ENCODE data around the gene SLK.
A peak's percentile ranks its signal among the peaks of the same experiment; 100 is the strongest.

SLK gene

DNA sequence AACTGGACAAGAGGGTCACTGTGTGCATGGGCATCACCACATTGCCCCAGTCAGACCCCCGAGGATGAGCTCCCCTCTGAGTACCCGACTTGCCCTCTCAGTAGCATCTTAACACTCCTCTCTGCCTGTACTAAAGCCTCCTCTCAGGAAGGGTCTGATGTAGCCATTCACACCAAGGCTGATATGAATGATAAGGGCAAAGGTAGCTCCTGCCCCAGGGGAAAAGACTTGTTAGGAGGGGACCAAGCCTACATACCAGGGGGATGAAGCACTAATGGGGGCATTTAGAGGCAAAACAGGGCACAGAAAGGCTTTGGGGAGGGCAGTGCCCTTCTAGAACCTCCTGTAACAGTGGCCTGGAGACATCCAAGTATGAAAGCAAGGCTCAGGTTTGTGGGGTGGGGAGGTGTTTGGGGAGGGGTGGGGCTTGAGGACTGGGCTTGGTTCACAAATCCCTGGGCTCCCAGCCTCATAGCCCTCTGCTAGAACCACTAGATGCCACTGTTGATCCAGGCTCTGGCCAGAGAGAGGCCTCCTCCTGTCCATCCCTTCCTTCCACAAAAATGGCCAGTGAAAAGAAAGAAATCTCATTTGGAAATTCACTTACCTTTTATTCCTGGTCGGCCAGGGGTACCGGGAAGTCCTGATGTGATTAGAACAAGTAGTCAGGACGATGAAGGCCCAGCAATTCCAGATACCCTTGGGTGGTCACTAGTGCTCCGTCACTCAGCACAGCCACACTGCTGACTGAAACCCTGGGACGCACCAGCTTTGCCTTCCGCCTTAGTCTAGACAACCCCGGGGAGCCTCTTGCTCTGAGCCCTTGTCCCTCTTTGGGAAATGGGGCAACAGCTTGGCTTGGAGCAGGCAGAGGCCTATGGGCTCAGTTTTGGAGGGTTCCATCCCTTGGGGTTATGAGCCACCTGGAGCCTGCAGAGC lies 78.5 kb downstream of the SLK start:
- Histone ChIP-seq H3K27me3 (ENCODE audit: control insufficient read depth, insufficient read depth, low read length) (no peaks in the 10 kb centered on the region), H3K4me2 (ENCODE audit: low read length) (no peak overlapping the region), H3K27ac (no peak overlapping the region), H3K36me3 (ENCODE audit: control insufficient read depth, insufficient read depth, low read length) (no peaks in the 10 kb centered on the region), H3K4me1 (peaks cover 2% of the 10 kb centered on the region), H3K9me3 (ENCODE audit: control insufficient read depth, low read length) (no peaks in the 10 kb centered on the region), H3K4me3 (ENCODE audit: low read depth, low read length) (no peak overlapping the region), H3K9ac (no peak overlapping the region), H3K79me2 (no peaks in the 10 kb centered on the region), H2AFZ (no peak overlapping the region)
- TF ChIP-seq CTCF (IDR thresholded peaks at IDR 0.05), result peak; percentile 72

DNA sequence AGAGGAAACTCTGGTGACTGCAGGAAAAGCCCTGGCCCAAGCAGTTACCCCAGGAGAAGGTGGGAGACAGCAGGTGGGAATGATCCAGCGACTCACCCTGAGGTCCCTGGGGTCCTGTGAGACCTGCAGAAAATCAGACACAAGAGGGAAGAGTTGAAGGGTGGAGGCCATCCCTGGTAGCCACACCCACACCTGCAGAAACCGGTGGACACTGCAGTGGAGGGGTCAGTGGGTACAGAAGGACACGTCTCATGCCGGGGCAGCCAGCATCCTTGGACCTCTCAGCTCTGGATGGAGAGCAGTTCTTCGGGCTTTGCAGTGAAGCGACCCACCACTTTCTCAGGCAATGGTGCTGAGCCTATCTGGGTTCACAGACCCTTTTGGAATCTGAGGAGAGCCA lies 79.7 kb downstream of the SLK start:
- no peaks in the 10 kb centered on the region for H3K36me3 ChIP-seq (ENCODE audit: control insufficient read depth, insufficient read depth, low read length)
- no peak overlapping the region for H3K27ac ChIP-seq
- no peak overlapping the region for H3K4me2 ChIP-seq (ENCODE audit: low read length)
- H3K9me3 ChIP-seq (ENCODE audit: control insufficient read depth, low read length), result no peaks in the 10 kb centered on the region
- peaks cover 2% of the 10 kb centered on the region for H3K4me1 ChIP-seq
- no peak overlapping the region for H3K9ac ChIP-seq
- no peaks in the 10 kb centered on the region for H3K27me3 ChIP-seq (ENCODE audit: control insufficient read depth, insufficient read depth, low read length)
- H2AFZ ChIP-seq, result no peak overlapping the region
- H3K4me3 ChIP-seq (ENCODE audit: low read depth, low read length), result no peak overlapping the region
- no peak for TF ChIP-seq CTCF (IDR thresholded peaks at IDR 0.05)
- no peaks in the 10 kb centered on the region for H3K79me2 ChIP-seq

DNA sequence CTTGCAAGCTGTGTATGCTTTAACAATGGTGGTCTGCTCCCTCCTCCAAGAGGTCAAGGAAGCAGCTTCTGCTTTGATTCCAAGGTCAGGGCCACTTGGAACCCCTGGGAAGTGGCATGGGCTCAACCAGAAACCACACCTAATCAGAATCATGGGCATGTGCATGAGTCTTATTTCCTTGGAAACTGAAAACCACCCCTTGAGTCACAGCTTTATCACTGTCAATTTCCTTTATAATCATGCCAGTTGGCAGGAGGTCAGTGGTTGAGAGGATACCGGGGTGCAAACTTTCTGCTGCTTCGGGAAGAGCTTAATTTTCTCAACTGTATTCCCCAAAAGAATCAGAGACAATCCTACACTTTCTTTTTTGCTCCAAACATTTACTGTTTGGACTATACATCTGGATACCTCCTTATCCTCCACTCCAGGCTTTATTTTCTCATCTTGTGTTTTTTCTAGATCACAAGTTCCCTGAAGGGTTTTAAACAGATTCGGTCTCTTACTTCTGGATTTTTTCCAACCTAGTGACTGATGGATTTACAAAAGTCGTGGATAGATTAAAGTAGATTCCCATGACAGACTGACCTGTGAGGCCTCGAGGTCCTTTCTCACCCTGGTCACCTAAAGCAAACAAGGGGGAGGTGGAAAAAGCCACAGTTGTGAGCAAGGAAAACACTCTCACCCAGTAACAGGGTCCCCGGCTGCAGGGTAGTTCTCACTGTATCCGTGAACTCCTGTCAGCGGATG lies 82.7 kb downstream of the SLK start:
- Histone ChIP-seq H3K27ac (no peak overlapping the region), H2AFZ (no peak overlapping the region), H3K4me3 (ENCODE audit: low read depth, low read length) (no peak overlapping the region), H3K9me3 (ENCODE audit: control insufficient read depth, low read length) (no peaks in the 10 kb centered on the region), H3K36me3 (ENCODE audit: control insufficient read depth, insufficient read depth, low read length) (no peaks in the 10 kb centered on the region), H3K4me1 (peaks cover 2% of the 10 kb centered on the region), H3K4me2 (ENCODE audit: low read length) (no peak overlapping the region), H3K27me3 (ENCODE audit: control insufficient read depth, insufficient read depth, low read length) (no peaks in the 10 kb centered on the region), H3K79me2 (no peaks in the 10 kb centered on the region), H3K9ac (no peak overlapping the region)
- no peak for TF ChIP-seq CTCF (IDR thresholded peaks at IDR 0.05)

DNA sequence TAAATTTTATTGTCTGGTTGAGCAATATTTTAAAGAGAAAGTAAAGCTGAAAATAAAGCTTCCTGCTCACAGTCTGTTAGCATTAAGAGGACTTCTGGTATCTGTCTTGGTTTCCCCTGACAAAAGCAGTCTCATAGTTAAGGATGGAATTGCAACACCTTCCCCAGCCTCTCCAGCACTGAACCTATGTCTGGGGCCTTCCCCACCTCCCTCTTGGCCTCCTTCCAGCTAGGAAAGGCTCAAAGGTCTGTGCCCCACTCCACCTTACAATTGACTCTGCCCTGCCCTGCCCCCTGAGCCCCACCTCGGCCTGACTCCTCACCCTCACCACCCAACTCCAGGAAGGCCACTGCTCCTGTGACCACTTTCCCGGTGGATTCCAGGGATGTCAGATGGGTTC lies 85.5 kb downstream of the SLK start:
- H3K27ac ChIP-seq, result no peak overlapping the region
- no peaks in the 10 kb centered on the region for H3K9me3 ChIP-seq (ENCODE audit: control insufficient read depth, low read length)
- no peak overlapping the region for H2AFZ ChIP-seq
- no peak overlapping the region for H3K4me3 ChIP-seq (ENCODE audit: low read depth, low read length)
- peaks cover 2% of the 10 kb centered on the region for H3K4me1 ChIP-seq
- no peak overlapping the region for H3K9ac ChIP-seq
- H3K79me2 ChIP-seq, result no peaks in the 10 kb centered on the region
- TF ChIP-seq CTCF (IDR thresholded peaks at IDR 0.05), result no peak
- H3K4me2 ChIP-seq (ENCODE audit: low read length), result no peak overlapping the region
- no peaks in the 10 kb centered on the region for H3K36me3 ChIP-seq (ENCODE audit: control insufficient read depth, insufficient read depth, low read length)
- no peaks in the 10 kb centered on the region for H3K27me3 ChIP-seq (ENCODE audit: control insufficient read depth, insufficient read depth, low read length)

Measured in parathyroid adenoma (tissue), 2 donors.